Measurements from ENCODE around the gene FBXO46.

GRCh38 chr19:45779231-45780145, 48.8 kb upstream of the FBXO46 start:
- TF ChIP-seq CTCF (conservative IDR thresholded peaks at IDR 0.05) = no peak
- no peak for TF ChIP-seq EZH2 (IDR thresholded peaks at IDR 0.05; ENCODE audit: low read depth)

All from PC-9 (cell line).